GM18511 (cell line): ENCODE results near the gene CENPT.
"Not testable (repeated sequence)": the region's sequence is repeated elsewhere in the genome, so short reads cannot be mapped to it uniquely, and the experiment has no call there.

Source experiments
- ATAC-seq: cut with Tn5 transposase; IDR thresholded peaks from one replicate; pipeline ENCODE4 v1.9.1; 2021; ENCODE audit warnings: mild to moderate bottlenecking, moderate library complexity; ENCODE audit not compliant: unreplicated experiment

The CENPT gene

GRCh38 chr16:67877064-67877463 lies 29.6 kb upstream of the CENPT start:
- no peak for ATAC-seq

GRCh38 chr16:67874372-67874771 lies 26.9 kb upstream of the CENPT start:
- no peak for ATAC-seq

- no peak for ATAC-seq
These were observed 26.2 kb upstream of the CENPT start for GRCh38 chr16:67873435-67874370.

- peak; percentile 91 for ATAC-seq
These were observed 25.3 kb upstream of the CENPT start, which contains the start of gene EDC4 for GRCh38 chr16:67872631-67873434. EDC4 (plus strand) TSS chr16:67873052; CDS start chr16:67873262, 210 bp downstream.

GRCh38 chr16:67872131-67872630 lies 24.7 kb upstream of the CENPT start:
- ATAC-seq = no peak

GRCh38 chr16:67871256-67871655 lies 23.8 kb upstream of the CENPT start:
- ATAC-seq = no peak

- ATAC-seq = no peak
These were observed 22.2 kb upstream of the CENPT start for GRCh38 chr16:67869653-67870052.

- ATAC-seq = no peak
These were observed 20.8 kb upstream of the CENPT start for GRCh38 chr16:67868290-67868689.

GRCh38 chr16:67865318-67865717 lies 17.8 kb upstream of the CENPT start:
- no peak for ATAC-seq

- ATAC-seq = no peak
These were observed 17.1 kb upstream of the CENPT start for GRCh38 chr16:67864594-67864993.

- not testable (repeated sequence) for ATAC-seq
These were observed 16.6 kb upstream of the CENPT start for GRCh38 chr16:67864044-67864443.

- ATAC-seq = no peak
These were observed 15.4 kb upstream of the CENPT start for GRCh38 chr16:67862623-67863583.

GRCh38 chr16:67861877-67862276 lies 14.4 kb upstream of the CENPT start:
- no peak for ATAC-seq

GRCh38 chr16:67860589-67861398 lies 13.3 kb upstream of the CENPT start:
- no peak for ATAC-seq

- ATAC-seq = no peak
These were observed 11.0 kb upstream of the CENPT start for GRCh38 chr16:67858500-67858899.

GRCh38 chr16:67857547-67858233 lies 10.2 kb upstream of the CENPT start:
- ATAC-seq = no peak

GRCh38 chr16:67856927-67857546 lies 9.5 kb upstream of the CENPT start:
- no peak for ATAC-seq

GRCh38 chr16:67855789-67856188 lies 8.3 kb upstream of the CENPT start:
- ATAC-seq = no peak

- ATAC-seq = no peak
These were observed 6.2 kb upstream of the CENPT start for GRCh38 chr16:67853670-67854069.
